ENCODE measurements around the gene GCG.

DNA sequence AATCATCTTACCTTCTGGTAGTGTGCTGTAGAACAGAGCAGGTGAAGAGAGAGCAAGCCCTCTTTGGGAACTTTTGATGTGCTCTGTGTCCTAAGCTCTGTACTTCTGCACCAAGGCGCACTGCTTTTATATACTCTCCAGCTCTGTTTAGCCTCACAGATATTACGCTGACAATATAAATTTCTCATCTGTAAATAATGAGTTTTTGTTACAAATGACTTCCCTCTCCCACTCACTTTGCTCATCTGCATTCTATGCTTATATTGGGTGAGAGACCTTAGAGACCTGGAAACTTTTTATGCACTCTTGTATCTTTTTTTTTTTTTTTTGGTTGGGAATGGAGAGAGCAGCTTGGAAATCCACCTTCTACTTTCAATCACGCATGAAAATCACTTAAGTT is at the start of gene GCG:
- TF ChIP-seq EP300 (IDR thresholded peaks at IDR 0.05), result no peak
- TF ChIP-seq, protein P1, sequence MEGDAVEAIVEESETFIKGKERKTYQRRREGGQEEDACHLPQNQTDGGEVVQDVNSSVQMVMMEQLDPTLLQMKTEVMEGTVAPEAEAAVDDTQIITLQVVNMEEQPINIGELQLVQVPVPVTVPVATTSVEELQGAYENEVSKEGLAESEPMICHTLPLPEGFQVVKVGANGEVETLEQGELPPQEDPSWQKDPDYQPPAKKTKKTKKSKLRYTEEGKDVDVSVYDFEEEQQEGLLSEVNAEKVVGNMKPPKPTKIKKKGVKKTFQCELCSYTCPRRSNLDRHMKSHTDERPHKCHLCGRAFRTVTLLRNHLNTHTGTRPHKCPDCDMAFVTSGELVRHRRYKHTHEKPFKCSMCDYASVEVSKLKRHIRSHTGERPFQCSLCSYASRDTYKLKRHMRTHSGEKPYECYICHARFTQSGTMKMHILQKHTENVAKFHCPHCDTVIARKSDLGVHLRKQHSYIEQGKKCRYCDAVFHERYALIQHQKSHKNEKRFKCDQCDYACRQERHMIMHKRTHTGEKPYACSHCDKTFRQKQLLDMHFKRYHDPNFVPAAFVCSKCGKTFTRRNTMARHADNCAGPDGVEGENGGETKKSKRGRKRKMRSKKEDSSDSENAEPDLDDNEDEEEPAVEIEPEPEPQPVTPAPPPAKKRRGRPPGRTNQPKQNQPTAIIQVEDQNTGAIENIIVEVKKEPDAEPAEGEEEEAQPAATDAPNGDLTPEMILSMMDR (IDR thresholded peaks at IDR 0.05), result no peak
